Mononuclear cell (primary cell): Measurements from ENCODE around the gene MTREX. TPM values are rescaled to one million over a fixed set of nuclear protein-coding genes. Genes with fewer than 3 reads are reported as not detected.

ENCODE experiments used
- H3K27me3 ChIP-seq: 2 replicates; pipeline ENCODE4 v1.6.0; 2011; ENCODE audit warnings: low read length, control low read depth; ENCODE audit not compliant: insufficient read depth
- H3K4me1 ChIP-seq: 2 replicates; pipeline ENCODE4 v1.5.1; 2011; ENCODE audit warnings: mild to moderate bottlenecking, low read length, control low read depth; ENCODE audit not compliant: insufficient read depth
- H3K4me3 ChIP-seq: 2 replicates; pipeline ENCODE4 v1.5.1; 2011; ENCODE audit warnings: mild to moderate bottlenecking, low read length, moderate library complexity
- H3K9me3 ChIP-seq: 2 replicates; pipeline ENCODE4 v1.5.1; 2011; ENCODE audit warnings: low read depth, mild to moderate bottlenecking, control low read depth, low read length
- total RNA-seq: library from RNA; depleted of rRNA; stranded (reverse); fragments of >200 nt; gene quantifications from one replicate; pipeline ENCODE4 v1.2.3, GENCODE V29; 2012

Gene MTREX
- total RNA-seq, 1 donor = 142 TPM

- H3K4me3 ChIP-seq = no peak overlapping the region
- H3K27me3 ChIP-seq = no peaks in the 10 kb centered on the region
- no peaks in the 10 kb centered on the region for H3K9me3 ChIP-seq
- H3K4me1 ChIP-seq = no peaks in the 10 kb centered on the region
These were observed 35.8 kb downstream of the MTREX start for GRCh38 chr5:55343609-55344008.

- Histone ChIP-seq H3K4me1 (no peaks in the 10 kb centered on the region), H3K9me3 (no peaks in the 10 kb centered on the region), H3K27me3 (no peaks in the 10 kb centered on the region), H3K4me3 (no peak overlapping the region)
These were observed 36.7 kb downstream of the MTREX start for GRCh38 chr5:55344392-55344992.

- Histone ChIP-seq H3K9me3 (no peaks in the 10 kb centered on the region), H3K27me3 (no peaks in the 10 kb centered on the region), H3K4me3 (no peak overlapping the region), H3K4me1 (no peaks in the 10 kb centered on the region)
These were observed 37.5 kb downstream of the MTREX start for GRCh38 chr5:55345327-55345726.

GRCh38 chr5:55347786-55348185 lies 40.0 kb downstream of the MTREX start:
- no peak overlapping the region for H3K4me3 ChIP-seq
- no peaks in the 10 kb centered on the region for H3K9me3 ChIP-seq
- no peaks in the 10 kb centered on the region for H3K27me3 ChIP-seq
- no peaks in the 10 kb centered on the region for H3K4me1 ChIP-seq

GRCh38 chr5:55350754-55351153 lies 43.0 kb downstream of the MTREX start:
- Histone ChIP-seq H3K9me3 (no peaks in the 10 kb centered on the region), H3K4me3 (no peak overlapping the region), H3K4me1 (no peaks in the 10 kb centered on the region), H3K27me3 (no peaks in the 10 kb centered on the region)

GRCh38 chr5:55356896-55357295 lies 49.1 kb downstream of the MTREX start:
- H3K27me3 ChIP-seq = no peaks in the 10 kb centered on the region
- H3K9me3 ChIP-seq = no peaks in the 10 kb centered on the region
- no peaks in the 10 kb centered on the region for H3K4me1 ChIP-seq
- H3K4me3 ChIP-seq = no peak overlapping the region

GRCh38 chr5:55360190-55360589 lies 52.4 kb downstream of the MTREX start:
- no peaks in the 10 kb centered on the region for H3K4me1 ChIP-seq
- H3K9me3 ChIP-seq = no peaks in the 10 kb centered on the region
- no peaks in the 10 kb centered on the region for H3K27me3 ChIP-seq
- no peak overlapping the region for H3K4me3 ChIP-seq

- H3K4me3 ChIP-seq = no peak overlapping the region
- H3K4me1 ChIP-seq = no peaks in the 10 kb centered on the region
These were observed 56.1 kb downstream of the MTREX start for GRCh38 chr5:55363856-55364255.

GRCh38 chr5:55364537-55365055 lies 56.8 kb downstream of the MTREX start:
- H3K9me3 ChIP-seq = no peaks in the 10 kb centered on the region
- no peak overlapping the region for H3K4me3 ChIP-seq
- no peaks in the 10 kb centered on the region for H3K27me3 ChIP-seq
- no peaks in the 10 kb centered on the region for H3K4me1 ChIP-seq

More at GRCh38 chr5:55363856-55364255, 56.1 kb downstream of the MTREX start:
- Histone ChIP-seq H3K9me3 (no peaks in the 10 kb centered on the region), H3K27me3 (no peaks in the 10 kb centered on the region)

GRCh38 chr5:55370291-55370925 lies 62.6 kb downstream of the MTREX start:
- Histone ChIP-seq H3K27me3 (no peaks in the 10 kb centered on the region), H3K9me3 (no peaks in the 10 kb centered on the region), H3K4me1 (no peaks in the 10 kb centered on the region), H3K4me3 (no peak overlapping the region)

- no peak overlapping the region for H3K4me3 ChIP-seq
- no peaks in the 10 kb centered on the region for H3K9me3 ChIP-seq
- no peaks in the 10 kb centered on the region for H3K4me1 ChIP-seq
- H3K27me3 ChIP-seq = no peaks in the 10 kb centered on the region
These were observed 63.4 kb downstream of the MTREX start for GRCh38 chr5:55371145-55371544.

- H3K4me1 ChIP-seq = no peaks in the 10 kb centered on the region
- H3K4me3 ChIP-seq = no peak overlapping the region
- H3K9me3 ChIP-seq = no peaks in the 10 kb centered on the region
- H3K27me3 ChIP-seq = no peaks in the 10 kb centered on the region
These were observed 64.5 kb downstream of the MTREX start for GRCh38 chr5:55372130-55372925.

GRCh38 chr5:55377810-55378209 lies 70.0 kb downstream of the MTREX start:
- Histone ChIP-seq H3K9me3 (peaks cover 3% of the 10 kb centered on the region), H3K4me1 (no peaks in the 10 kb centered on the region), H3K27me3 (no peaks in the 10 kb centered on the region), H3K4me3 (no peak overlapping the region)

- H3K9me3 ChIP-seq = peaks cover 16% of the 10 kb centered on the region
- H3K4me1 ChIP-seq = no peaks in the 10 kb centered on the region
- no peaks in the 10 kb centered on the region for H3K27me3 ChIP-seq
- H3K4me3 ChIP-seq = no peak overlapping the region
These were observed 75.5 kb downstream of the MTREX start for GRCh38 chr5:55383254-55383653.

- Histone ChIP-seq H3K9me3 (peaks cover 16% of the 10 kb centered on the region), H3K4me3 (no peak overlapping the region), H3K4me1 (no peaks in the 10 kb centered on the region), H3K27me3 (no peaks in the 10 kb centered on the region)
These were observed 76.3 kb downstream of the MTREX start for GRCh38 chr5:55384072-55384471.
